ENCODE data around the gene C17orf58.
A peak's percentile ranks its signal among the peaks of the same experiment; 100 is the strongest.

C17orf58 gene

GRCh38 chr17:67992548-67993152 is 3.6 kb downstream of the C17orf58 start:
- Histone ChIP-seq H3K4me1 (ENCODE audit: control insufficient read depth, insufficient read depth, low read depth, low read length) (peaks cover 14% of the 10 kb centered on the region), H2BK15ac (ENCODE audit: low read depth, poor library complexity, severe bottlenecking) (peak overlapping the region; percentile 68), H3K14ac (ENCODE audit: low read length in 2 of 2) (peak overlapping the region in 1 of 2 experiments; percentile 96), H2BK12ac (ENCODE audit: low read length in 2 of 2) (peak overlapping the region in 1 of 2 experiments; percentile 90), H2BK120ac (ENCODE audit: low read depth, low read length) (no peak overlapping the region), H3K23ac (ENCODE audit: low read length in 2 of 2) (no peak overlapping the region), H3K4ac (ENCODE audit: low read depth in 1 of 2, low read length in 2 of 2) (peak overlapping the region in 1 of 2 experiments; percentile 87), H2BK5ac (ENCODE audit: low read depth, low read length, poor library complexity, severe bottlenecking) (no peak overlapping the region), H2AK5ac (ENCODE audit: low read length, severe bottlenecking) (no peak overlapping the region), H3K36me3 (ENCODE audit: control insufficient read depth in 1 of 2, insufficient read depth in 2 of 2, low read depth in 1 of 2, low read length in 2 of 2) (peaks cover 0 to 3% of the 10 kb centered on the region in 2 experiments), H3K4me3 (ENCODE audit: insufficient read depth in 1 of 2, low read depth in 1 of 2, low read length in 2 of 2) (peak overlapping the region; percentile 91 to 94), H3K18ac (ENCODE audit: low read depth in 1 of 2, low read length in 2 of 2) (peak overlapping the region; percentile 84 to 94), H2AFZ (ENCODE audit: low read depth, low read length) (no peak overlapping the region), H3K9me3 (ENCODE audit: control insufficient read depth, low read length) (no peaks in the 10 kb centered on the region), H3K4me2 (ENCODE audit: low read length, poor library complexity, severe bottlenecking) (peak overlapping the region; percentile 88), H4K91ac (ENCODE audit: low read length) (peak overlapping the region; percentile 96), H3K79me1 (replicated peaks; ENCODE audit: low read length, poor library complexity, severe bottlenecking) (no peaks in the 10 kb centered on the region), H3K27ac (ENCODE audit: low read length, poor library complexity, severe bottlenecking) (peak overlapping the region; percentile 90), H4K8ac (ENCODE audit: low read length) (peak overlapping the region; percentile 80), H3K27me3 (ENCODE audit: control insufficient read depth in 1 of 2, insufficient read depth in 1 of 2, low read length in 2 of 2) (no peaks in the 10 kb centered on the region), H3K9ac (ENCODE audit: low read length) (peak overlapping the region; percentile 92)
- DNase-seq = no peak
- WGBS = 20% methylated on average over 18 of the region's 18 CpGs

GRCh38 chr17:67990909-67991308 is 5.4 kb downstream of the C17orf58 start:
- H3K9me3 ChIP-seq (ENCODE audit: control insufficient read depth, low read length) = no peaks in the 10 kb centered on the region
- H2BK12ac ChIP-seq (ENCODE audit: low read length in 2 of 2) = no peak overlapping the region
- H3K79me1 ChIP-seq (replicated peaks; ENCODE audit: low read length, poor library complexity, severe bottlenecking) = no peaks in the 10 kb centered on the region
- no peak overlapping the region for H3K14ac ChIP-seq (ENCODE audit: low read length in 2 of 2)
- no peaks in the 10 kb centered on the region for H3K27me3 ChIP-seq (ENCODE audit: control insufficient read depth in 1 of 2, insufficient read depth in 1 of 2, low read length in 2 of 2)
- H3K36me3 ChIP-seq (ENCODE audit: control insufficient read depth in 1 of 2, insufficient read depth in 2 of 2, low read depth in 1 of 2, low read length in 2 of 2) = peaks cover 0 to 3% of the 10 kb centered on the region in 2 experiments
- no peak overlapping the region for H2BK120ac ChIP-seq (ENCODE audit: low read depth, low read length)
- no peak overlapping the region for H3K27ac ChIP-seq (ENCODE audit: low read length, poor library complexity, severe bottlenecking)
- no peak overlapping the region for H2AFZ ChIP-seq (ENCODE audit: low read depth, low read length)
- H2BK15ac ChIP-seq (ENCODE audit: low read depth, poor library complexity, severe bottlenecking) = no peak overlapping the region
- H3K18ac ChIP-seq (ENCODE audit: low read depth in 1 of 2, low read length in 2 of 2) = no peak overlapping the region
- H2AK5ac ChIP-seq (ENCODE audit: low read length, severe bottlenecking) = no peak overlapping the region
- H4K8ac ChIP-seq (ENCODE audit: low read length) = no peak overlapping the region
- no peak overlapping the region for H3K9ac ChIP-seq (ENCODE audit: low read length)
- H3K4me2 ChIP-seq (ENCODE audit: low read length, poor library complexity, severe bottlenecking) = no peak overlapping the region
- H3K4ac ChIP-seq (ENCODE audit: low read depth in 1 of 2, low read length in 2 of 2) = no peak overlapping the region
- WGBS = no CpG with 5 or more reads among the region's 4 CpGs
- DNase-seq = no peak
- no peak overlapping the region for H3K23ac ChIP-seq (ENCODE audit: low read length in 2 of 2)
- no peak overlapping the region for H3K4me3 ChIP-seq (ENCODE audit: insufficient read depth in 1 of 2, low read depth in 1 of 2, low read length in 2 of 2)
- H4K91ac ChIP-seq (ENCODE audit: low read length) = no peak overlapping the region
- H2BK5ac ChIP-seq (ENCODE audit: low read depth, low read length, poor library complexity, severe bottlenecking) = no peak overlapping the region
- peaks cover 12% of the 10 kb centered on the region for H3K4me1 ChIP-seq (ENCODE audit: control insufficient read depth, insufficient read depth, low read depth, low read length)

- no peak overlapping the region for H3K23ac ChIP-seq (ENCODE audit: low read length in 2 of 2)
- DNase-seq = no peak
- no peak overlapping the region for H2AK5ac ChIP-seq (ENCODE audit: low read length, severe bottlenecking)
Observed at GRCh38 chr17:67983383-67983688, 12.9 kb downstream of the C17orf58 start.

GRCh38 chr17:67982686-67983382 is 13.4 kb downstream of the C17orf58 start:
- 90% methylated on average over 5 of the region's 8 CpGs for WGBS
- Histone ChIP-seq H3K23ac (ENCODE audit: low read length in 2 of 2) (no peak overlapping the region), H2AFZ (ENCODE audit: low read depth, low read length) (no peak overlapping the region), H2AK5ac (ENCODE audit: low read length, severe bottlenecking) (no peak overlapping the region), H4K91ac (ENCODE audit: low read length) (no peak overlapping the region), H3K4me1 (ENCODE audit: control insufficient read depth, insufficient read depth, low read depth, low read length) (peaks cover 5% of the 10 kb centered on the region), H3K27ac (ENCODE audit: low read length, poor library complexity, severe bottlenecking) (no peak overlapping the region), H4K8ac (ENCODE audit: low read length) (no peak overlapping the region), H3K27me3 (ENCODE audit: control insufficient read depth in 1 of 2, insufficient read depth in 1 of 2, low read length in 2 of 2) (no peaks in the 10 kb centered on the region), H3K4me3 (ENCODE audit: insufficient read depth in 1 of 2, low read depth in 1 of 2, low read length in 2 of 2) (no peak overlapping the region), H2BK120ac (ENCODE audit: low read depth, low read length) (no peak overlapping the region), H3K36me3 (ENCODE audit: control insufficient read depth in 1 of 2, insufficient read depth in 2 of 2, low read depth in 1 of 2, low read length in 2 of 2) (peaks cover 8 to 29% of the 10 kb centered on the region in 2 experiments), H2BK15ac (ENCODE audit: low read depth, poor library complexity, severe bottlenecking) (no peak overlapping the region), H3K4me2 (ENCODE audit: low read length, poor library complexity, severe bottlenecking) (no peak overlapping the region), H2BK5ac (ENCODE audit: low read depth, low read length, poor library complexity, severe bottlenecking) (no peak overlapping the region), H3K4ac (ENCODE audit: low read depth in 1 of 2, low read length in 2 of 2) (no peak overlapping the region), H3K9me3 (ENCODE audit: control insufficient read depth, low read length) (no peaks in the 10 kb centered on the region), H3K18ac (ENCODE audit: low read depth in 1 of 2, low read length in 2 of 2) (no peak overlapping the region), H2BK12ac (ENCODE audit: low read length in 2 of 2) (no peak overlapping the region), H3K14ac (ENCODE audit: low read length in 2 of 2) (no peak overlapping the region), H3K9ac (ENCODE audit: low read length) (no peak overlapping the region), H3K79me1 (replicated peaks; ENCODE audit: low read length, poor library complexity, severe bottlenecking) (peaks cover 6% of the 10 kb centered on the region)
- DNase-seq = no peak

More at GRCh38 chr17:67983383-67983688, 12.9 kb downstream of the C17orf58 start:
- no peak overlapping the region for H3K9ac ChIP-seq (ENCODE audit: low read length)
- H4K8ac ChIP-seq (ENCODE audit: low read length) = no peak overlapping the region
- no peaks in the 10 kb centered on the region for H3K27me3 ChIP-seq (ENCODE audit: control insufficient read depth in 1 of 2, insufficient read depth in 1 of 2, low read length in 2 of 2)
- 95% methylated on average over 2 of the region's 3 CpGs for WGBS
- H3K14ac ChIP-seq (ENCODE audit: low read length in 2 of 2) = no peak overlapping the region
- H3K36me3 ChIP-seq (ENCODE audit: control insufficient read depth in 1 of 2, insufficient read depth in 2 of 2, low read depth in 1 of 2, low read length in 2 of 2) = peaks cover 8 to 29% of the 10 kb centered on the region in 2 experiments
- H3K18ac ChIP-seq (ENCODE audit: low read depth in 1 of 2, low read length in 2 of 2) = no peak overlapping the region
- H2BK15ac ChIP-seq (ENCODE audit: low read depth, poor library complexity, severe bottlenecking) = no peak overlapping the region
- no peak overlapping the region for H3K4me2 ChIP-seq (ENCODE audit: low read length, poor library complexity, severe bottlenecking)
- peaks cover 6% of the 10 kb centered on the region for H3K79me1 ChIP-seq (replicated peaks; ENCODE audit: low read length, poor library complexity, severe bottlenecking)
- peaks cover 5% of the 10 kb centered on the region for H3K4me1 ChIP-seq (ENCODE audit: control insufficient read depth, insufficient read depth, low read depth, low read length)
- H2BK120ac ChIP-seq (ENCODE audit: low read depth, low read length) = no peak overlapping the region
- no peak overlapping the region for H3K4me3 ChIP-seq (ENCODE audit: insufficient read depth in 1 of 2, low read depth in 1 of 2, low read length in 2 of 2)
- H3K9me3 ChIP-seq (ENCODE audit: control insufficient read depth, low read length) = no peaks in the 10 kb centered on the region
- H2BK5ac ChIP-seq (ENCODE audit: low read depth, low read length, poor library complexity, severe bottlenecking) = no peak overlapping the region
- H3K27ac ChIP-seq (ENCODE audit: low read length, poor library complexity, severe bottlenecking) = no peak overlapping the region
- H4K91ac ChIP-seq (ENCODE audit: low read length) = no peak overlapping the region
- H2AFZ ChIP-seq (ENCODE audit: low read depth, low read length) = no peak overlapping the region
- H2BK12ac ChIP-seq (ENCODE audit: low read length in 2 of 2) = no peak overlapping the region
- H3K4ac ChIP-seq (ENCODE audit: low read depth in 1 of 2, low read length in 2 of 2) = no peak overlapping the region
